HG02610 (cell line): ENCODE results near the gene RAD9A.
A peak's percentile ranks its signal among the peaks of the same experiment; 100 is the strongest.
"Not testable (repeated sequence)": the region's sequence is repeated elsewhere in the genome, so short reads cannot be mapped to it uniquely, and the experiment has no call there.

Source experiments
- ATAC-seq: cut with Tn5 transposase; IDR thresholded peaks from one replicate; pipeline ENCODE4 v1.9.1; 2021; ENCODE audit warnings: mild to moderate bottlenecking, moderate library complexity; ENCODE audit not compliant: unreplicated experiment

RAD9A gene

GRCh38 chr11:67393990-67394389 is 2.2 kb downstream of the RAD9A start:
- ATAC-seq = no peak

DNA sequence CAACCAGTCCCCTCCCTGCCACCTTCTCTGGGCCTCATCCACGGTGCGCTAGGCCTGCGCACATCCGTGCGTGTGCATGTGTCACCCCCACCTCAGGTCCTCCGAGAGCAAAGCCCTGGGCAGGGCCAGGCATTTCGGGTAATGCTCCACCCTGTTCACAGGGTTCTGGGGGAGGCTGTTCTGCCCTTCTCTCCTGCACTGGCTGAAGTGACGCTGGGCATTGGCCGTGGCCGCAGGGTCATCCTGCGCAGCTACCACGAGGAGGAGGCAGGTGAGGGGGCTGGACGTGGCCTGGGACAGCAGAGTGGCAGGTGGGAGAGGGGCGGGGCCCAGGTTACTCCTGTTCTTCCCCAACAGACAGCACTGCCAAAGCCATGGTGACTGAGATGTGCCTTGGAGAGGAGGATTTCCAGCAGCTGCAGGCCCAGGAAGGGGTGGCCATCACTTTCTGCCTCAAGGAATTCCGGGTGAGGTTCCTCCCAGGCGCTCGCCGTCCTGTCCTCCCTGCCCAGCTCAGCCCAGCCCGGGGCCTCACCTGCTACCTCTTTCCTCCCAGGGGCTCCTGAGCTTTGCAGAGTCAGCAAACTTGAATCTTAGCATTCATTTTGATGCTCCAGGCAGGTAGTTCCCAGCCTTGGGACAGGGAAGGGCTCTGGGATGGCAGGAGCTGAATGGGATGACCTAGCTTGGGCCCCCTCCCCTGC is 3.9 kb downstream of the RAD9A start:
- ATAC-seq = no peak

GRCh38 chr11:67396259-67396581 is 4.4 kb downstream of the RAD9A start:
- no peak for ATAC-seq

DNA sequence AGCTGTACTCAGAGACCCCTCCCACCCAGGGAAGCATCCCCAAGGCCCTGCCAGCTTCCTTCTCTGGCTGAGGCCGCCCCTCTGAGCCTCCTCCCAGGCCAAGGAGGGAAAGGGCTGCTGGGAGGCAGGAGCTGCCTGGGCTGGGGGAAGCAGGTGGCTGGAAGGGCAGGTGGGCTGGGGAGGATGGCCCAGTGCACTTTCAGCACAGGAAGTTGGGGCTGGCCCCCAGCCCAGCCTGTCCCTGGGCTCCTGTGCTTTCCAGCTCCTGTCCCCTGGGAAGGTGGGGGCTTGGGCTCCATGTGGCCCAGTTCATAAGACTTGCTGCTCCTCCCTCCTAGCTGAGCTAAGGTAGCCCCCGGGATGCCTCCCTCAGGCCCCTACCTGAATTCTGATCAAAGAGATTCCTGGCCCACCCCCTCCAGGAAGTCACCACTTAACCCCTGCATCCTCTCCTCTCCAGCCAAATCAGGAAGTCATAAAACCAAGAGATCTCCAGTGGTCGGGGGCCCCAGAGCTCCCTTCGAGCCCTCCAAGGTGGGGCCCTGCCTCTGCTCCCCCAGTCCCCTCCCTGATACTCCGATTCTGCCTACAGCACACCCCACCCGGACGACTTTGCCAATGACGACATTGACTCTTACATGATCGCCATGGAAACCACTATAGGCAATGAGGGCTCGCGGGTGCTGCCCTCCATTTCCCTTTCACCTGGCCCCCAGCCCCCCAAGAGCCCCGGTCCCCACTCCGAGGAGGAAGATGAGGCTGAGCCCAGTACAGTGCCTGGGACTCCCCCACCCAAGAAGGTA is 5.0 kb downstream of the RAD9A start:
- ATAC-seq = no peak

DNA sequence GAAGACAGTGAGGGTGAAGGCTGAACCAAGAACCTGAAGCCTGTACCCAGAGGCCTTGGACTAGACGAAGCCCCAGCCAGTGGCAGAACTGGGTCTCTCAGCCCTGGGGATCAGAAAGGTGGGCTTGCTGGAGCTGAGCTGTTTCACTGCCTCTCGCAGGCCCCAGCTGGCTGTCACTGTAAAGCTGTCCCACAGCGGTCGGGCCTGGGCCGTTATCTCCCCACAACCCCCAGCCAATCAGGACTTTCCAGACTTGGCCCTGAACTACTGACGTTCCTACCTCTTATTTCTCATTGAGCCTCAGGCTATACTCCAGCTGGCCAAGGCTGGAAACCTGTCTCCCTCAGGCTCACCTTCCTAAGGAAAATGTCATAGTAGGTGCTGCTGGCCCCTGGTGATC is 5.8 kb downstream of the RAD9A start:
- no peak for ATAC-seq

DNA sequence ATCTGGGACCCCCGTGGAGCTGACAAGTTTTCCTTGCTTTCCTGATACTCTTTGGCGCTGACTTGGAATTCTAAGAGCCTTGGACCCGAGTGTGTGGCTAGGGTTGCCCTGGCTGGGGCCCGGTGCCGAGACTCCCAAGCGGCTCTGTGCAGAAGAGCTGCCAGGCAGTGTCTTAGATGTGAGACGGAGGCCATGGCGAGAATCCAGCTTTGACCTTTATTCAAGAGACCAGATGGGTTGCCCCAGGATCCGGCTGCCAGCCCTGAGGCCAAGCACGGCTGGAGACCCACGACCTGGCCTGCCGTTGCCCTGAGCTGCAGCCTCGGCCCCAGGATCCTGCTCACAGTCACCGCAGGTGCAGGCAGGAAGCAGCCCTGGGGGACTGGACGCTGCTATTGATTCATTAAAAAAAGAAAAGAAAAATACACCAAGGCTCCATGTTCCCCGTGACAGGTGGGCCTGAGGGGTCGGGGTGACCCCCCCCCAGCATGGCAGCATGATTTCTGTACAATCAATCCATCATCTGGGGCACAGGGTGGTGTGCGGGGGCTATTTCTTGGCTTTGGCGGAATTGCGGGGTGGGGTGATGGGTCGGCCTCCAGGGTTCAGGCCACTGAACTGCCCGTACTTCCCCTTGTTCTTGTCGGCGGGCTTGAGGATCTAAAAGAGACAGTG is 6.3 kb downstream of the RAD9A start:
- ATAC-seq = no peak

- ATAC-seq = no peak
Observed at GRCh38 chr11:67398661-67399563, 7.1 kb downstream of the RAD9A start.

- no peak for ATAC-seq
Observed at GRCh38 chr11:67400251-67400941, 8.6 kb downstream of the RAD9A start.

GRCh38 chr11:67400942-67401494 is 9.2 kb downstream of the RAD9A start:
- ATAC-seq = peak; percentile 8

GRCh38 chr11:67401495-67402191 is 9.9 kb downstream of the RAD9A start, which contains the start of gene PPP1CA:
Gene PPP1CA (minus strand): TSS chr11:67401858. CDS start chr11:67401782, 76 bp downstream.
- ATAC-seq = peak; percentile 65

GRCh38 chr11:67402192-67402839 is 10.5 kb downstream of the RAD9A start:
- ATAC-seq = not testable (repeated sequence)

DNA sequence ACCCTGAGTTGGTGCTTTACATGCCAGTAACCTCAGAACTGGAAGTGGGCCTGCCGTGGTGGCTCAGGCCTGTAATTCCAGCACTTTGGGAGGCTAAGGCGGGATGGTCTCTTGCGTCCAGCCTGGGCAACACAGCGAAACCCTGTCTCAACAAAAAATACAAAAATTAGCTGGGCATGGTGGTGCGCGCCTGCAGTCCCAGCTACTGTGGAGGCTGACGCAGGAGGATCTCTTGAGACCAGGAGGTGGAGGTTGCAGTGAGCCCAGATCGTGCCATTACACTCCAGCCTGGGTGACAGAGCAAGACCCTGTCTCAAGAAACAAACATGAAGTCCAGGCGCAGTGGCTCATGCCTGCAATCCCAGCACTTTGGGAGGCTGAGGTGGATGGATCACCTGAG is 11.3 kb downstream of the RAD9A start:
- ATAC-seq = not testable (repeated sequence)

GRCh38 chr11:67404515-67405195 is 12.9 kb downstream of the RAD9A start:
- no peak for ATAC-seq

GRCh38 chr11:67405196-67405567 is 13.4 kb downstream of the RAD9A start:
- ATAC-seq = no peak

DNA sequence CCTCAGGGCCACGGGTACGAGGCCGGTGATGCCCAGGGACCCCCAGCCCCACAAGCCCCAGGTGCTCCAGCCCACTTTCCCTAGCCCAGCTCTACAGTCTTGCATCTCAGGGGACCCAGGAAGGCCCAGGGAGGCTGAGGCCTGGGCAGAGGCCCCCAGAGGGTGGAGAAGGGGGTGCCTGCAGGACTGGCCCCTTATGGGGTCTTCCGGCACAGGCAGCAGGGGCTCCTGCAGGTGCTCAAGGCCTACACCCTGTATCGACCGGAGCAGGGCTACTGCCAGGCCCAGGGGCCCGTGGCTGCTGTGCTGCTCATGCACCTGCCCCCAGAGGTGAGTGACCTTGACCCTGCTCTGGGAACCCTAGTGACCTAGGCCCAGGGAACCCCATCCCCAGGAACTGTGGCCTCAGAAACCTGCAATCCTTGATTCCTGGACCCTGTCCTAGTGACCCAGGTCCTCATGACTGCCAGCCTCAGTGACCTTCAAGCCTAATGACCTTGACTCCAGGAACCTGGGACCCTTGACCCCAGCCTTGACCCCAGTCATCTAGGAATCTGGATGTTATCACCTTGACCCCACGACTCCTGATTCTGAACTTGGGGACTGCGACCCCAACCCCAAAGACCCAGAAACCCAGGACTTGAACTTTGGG is 14.0 kb downstream of the RAD9A start:
- no peak for ATAC-seq

DNA sequence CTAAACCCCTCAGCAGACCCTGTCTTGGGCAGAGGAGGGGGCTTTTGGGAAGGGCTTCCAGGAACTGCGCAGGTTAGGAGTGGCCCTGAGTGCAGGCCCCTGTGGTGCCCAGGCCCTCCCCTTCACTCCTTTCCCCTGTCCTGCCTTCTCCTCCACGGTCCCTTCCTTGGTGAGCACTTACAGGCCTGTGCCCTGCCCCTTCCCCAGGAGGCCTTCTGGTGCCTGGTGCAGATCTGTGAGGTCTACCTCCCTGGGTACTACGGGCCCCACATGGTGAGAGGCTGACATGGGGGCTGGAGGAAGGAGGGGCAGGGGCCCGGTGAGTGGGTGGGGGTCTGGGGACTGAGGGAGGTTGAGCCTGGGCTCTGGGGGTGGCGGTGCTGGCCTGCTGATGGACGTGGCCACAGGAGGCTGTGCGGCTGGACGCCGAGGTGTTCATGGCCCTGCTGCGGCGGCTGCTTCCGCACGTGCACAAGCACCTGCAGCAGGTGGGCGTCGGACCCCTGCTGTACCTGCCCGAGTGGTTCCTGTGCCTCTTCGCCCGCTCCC is 14.7 kb downstream of the RAD9A start:
- no peak for ATAC-seq

GRCh38 chr11:67406969-67407687 is 15.3 kb downstream of the RAD9A start:
- ATAC-seq = no peak
